Caco-2 (cell line): Measurements from ENCODE around the gene PLPP4. TPM values are rescaled to one million over a fixed set of nuclear protein-coding genes. Genes with fewer than 3 reads are reported as not detected.

Source experiments
- BruUV-seq: library from RNA; stranded (reverse); fragments of 400-500 nt; replicated peaks from 2 replicates; lab custom pipeline; 2021; lab: Mats Ljungman, UMichigan
- CTCF ChIA-PET: fragments of 300-600 bp; sonication (Branson Sonifier 250); formaldehyde crosslinking; loops from one replicate; lab custom pipeline; 2022; ENCODE audit warnings: antibody characterized with exemption; lab: Charles Lee
- POLR2A ChIA-PET: fragments of 300-600 bp; sonication (Branson Sonifier 250); formaldehyde crosslinking; loops from one replicate; lab custom pipeline; 2022; ENCODE audit warnings: antibody characterized with exemption; lab: Charles Lee
- DNase-seq, 2 experiments: peaks; one replicate each; pipeline versions ENCODE4 v3.0.0 to v3.0.0-alpha.2; 2020 to 2022
- H3K27me3 ChIP-seq: replicated peaks from 2 replicates; pipeline ENCODE4 v1.6.0; 2011; ENCODE audit warnings: low read length; ENCODE audit not compliant: control insufficient read depth, insufficient read depth
- H3K36me3 ChIP-seq: 2 replicates; pipeline ENCODE4 v1.5.1; 2011; ENCODE audit warnings: low read length; ENCODE audit not compliant: control insufficient read depth, insufficient read depth
- H3K4me1 ChIP-seq: fragments of 250-450 bp; sonication (Bioruptor Pico); 2 replicates; pipeline ENCODE4 v1.5.1; 2020; ENCODE audit warnings: mild to moderate bottlenecking
- H3K4me3 ChIP-seq: 2 replicates; pipeline ENCODE4 v1.5.1; 2011; ENCODE audit warnings: low read depth, mild to moderate bottlenecking, control low read depth, low read length
- H3K9me3 ChIP-seq: fragments of 250-450 bp; sonication (Bioruptor Pico); 2 replicates; pipeline ENCODE4 v1.5.1; 2020; ENCODE audit warnings: mild to moderate bottlenecking, moderate library complexity
- H3K27ac Mint-ChIP-seq: one replicate; pipeline ENCODE4 v1.8.0; 2022; ENCODE audit warnings: mixed read lengths; ENCODE audit not compliant: unreplicated experiment
- H3K27me3 Mint-ChIP-seq: one replicate; pipeline ENCODE4 v1.8.0; 2022; ENCODE audit warnings: mixed read lengths; ENCODE audit not compliant: insufficient read depth, unreplicated experiment
- H3K36me3 Mint-ChIP-seq: one replicate; pipeline ENCODE4 v1.8.0; 2022; ENCODE audit warnings: mild to moderate bottlenecking, mixed read lengths; ENCODE audit not compliant: insufficient read depth, unreplicated experiment
- H3K4me1 Mint-ChIP-seq: one replicate; pipeline ENCODE4 v1.8.0; 2022; ENCODE audit warnings: low read depth, mixed read lengths; ENCODE audit not compliant: unreplicated experiment
- H3K4me3 Mint-ChIP-seq: one replicate; pipeline ENCODE4 v1.8.0; 2022; ENCODE audit warnings: mild to moderate bottlenecking, moderate library complexity, mixed read lengths; ENCODE audit not compliant: unreplicated experiment
- H3K9me3 Mint-ChIP-seq: one replicate; pipeline ENCODE4 v1.8.0; 2022; ENCODE audit warnings: mixed read lengths; ENCODE audit not compliant: unreplicated experiment
- CTCF ChIP-seq, 2 experiments: fragments of 200-600 bp in 1 of 2; IDR thresholded peaks; 1 replicate in 1 of 2; 2 replicates in 1 of 2; pipeline versions ENCODE4 v1.5.1 to v1.8.0; 2011 to 2022; ENCODE audit warnings: antibody characterized with exemption in 1 of 2, control low read depth in 1 of 2, inconsistent platforms in 1 of 2, low read depth in 1 of 2, low read length in 1 of 2, mild to moderate bottlenecking in 1 of 2, moderate library complexity in 1 of 2; ENCODE audit not compliant: insufficient read depth in 1 of 2, severe bottlenecking in 1 of 2, unreplicated experiment in 1 of 2
- intact Hi-C: fragments of 100-400 bp; cut with micrococcal nuclease; formaldehyde crosslinking; loops from one replicate; pipeline ENCODE4 v1.10.0; 2022; ENCODE audit not compliant: unreplicated experiment
- total RNA-seq: library from RNA; stranded (reverse); gene quantifications from 2 replicates; pipeline ENCODE4 v1.2.3, GENCODE V29; 2022

PLPP4 gene
- total RNA-seq, 1 experiment from 2014 or later, result 0.61 TPM

DNA sequence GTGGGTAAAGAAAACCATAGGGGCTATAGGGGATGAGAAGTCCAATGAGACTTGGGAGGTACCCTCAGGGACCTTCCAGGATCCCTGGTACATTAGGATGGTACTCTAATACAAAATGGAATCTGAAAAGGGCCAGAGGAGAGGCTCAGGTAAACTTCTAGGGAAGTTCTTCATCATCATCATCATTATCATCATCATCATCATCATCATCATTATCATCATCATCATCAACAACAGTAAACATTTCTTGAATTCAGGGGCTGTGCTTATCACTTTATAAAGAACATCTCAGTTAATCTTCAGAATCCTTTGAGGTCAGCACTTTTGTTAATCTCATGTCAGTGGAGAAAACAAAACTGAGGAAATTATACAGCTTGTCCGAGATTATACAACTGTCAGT lies 50.1 kb downstream of the PLPP4 start:
- Histone ChIP-seq H3K4me3 (no peak overlapping the region), H3K27me3 (no peaks in the 10 kb centered on the region), H3K4me1 (no peaks in the 10 kb centered on the region), H3K9me3 (no peaks in the 10 kb centered on the region), H3K36me3 (no peaks in the 10 kb centered on the region)
- BruUV-seq, result no TSS peak
- Mint-ChIP-seq H3K4me1 (no peaks in the 10 kb centered on the region), H3K36me3 (no peaks in the 10 kb centered on the region), H3K4me3 (no peak overlapping the region), H3K27me3 (peaks cover 8% of the 10 kb centered on the region), H3K27ac (no peak overlapping the region), H3K9me3 (no peaks in the 10 kb centered on the region)
- POLR2A ChIA-PET, result no interaction called here
- CTCF ChIA-PET, result no interaction called here
- no peak for TF ChIP-seq CTCF (IDR thresholded peaks at IDR 0.05; ENCODE audit: insufficient read depth in 1 of 2, low read depth in 1 of 2, low read length in 1 of 2, severe bottlenecking in 1 of 2, unreplicated experiment in 1 of 2)
- intact Hi-C loops, result no loop called here
- DNase-seq, result no peak

GRCh38 chr10:120507651-120508050 lies 50.6 kb downstream of the PLPP4 start:
- Mint-ChIP-seq H3K36me3 (no peaks in the 10 kb centered on the region), H3K9me3 (no peaks in the 10 kb centered on the region), H3K27me3 (peaks cover 8% of the 10 kb centered on the region), H3K27ac (no peak overlapping the region), H3K4me1 (no peaks in the 10 kb centered on the region), H3K4me3 (no peak overlapping the region)
- H3K9me3 ChIP-seq, result no peaks in the 10 kb centered on the region
- H3K4me1 ChIP-seq, result no peaks in the 10 kb centered on the region
- H3K4me3 ChIP-seq, result no peak overlapping the region
- H3K36me3 ChIP-seq, result no peaks in the 10 kb centered on the region
- ChIA-PET CTCF (no interaction called here), POLR2A (no interaction called here)
- TF ChIP-seq CTCF (IDR thresholded peaks at IDR 0.05; ENCODE audit: insufficient read depth in 1 of 2, low read depth in 1 of 2, low read length in 1 of 2, severe bottlenecking in 1 of 2, unreplicated experiment in 1 of 2), result no peak
- intact Hi-C loops, result no loop called here
- no TSS peak for BruUV-seq
- no peaks in the 10 kb centered on the region for H3K27me3 ChIP-seq
- DNase-seq, result no peak

DNA sequence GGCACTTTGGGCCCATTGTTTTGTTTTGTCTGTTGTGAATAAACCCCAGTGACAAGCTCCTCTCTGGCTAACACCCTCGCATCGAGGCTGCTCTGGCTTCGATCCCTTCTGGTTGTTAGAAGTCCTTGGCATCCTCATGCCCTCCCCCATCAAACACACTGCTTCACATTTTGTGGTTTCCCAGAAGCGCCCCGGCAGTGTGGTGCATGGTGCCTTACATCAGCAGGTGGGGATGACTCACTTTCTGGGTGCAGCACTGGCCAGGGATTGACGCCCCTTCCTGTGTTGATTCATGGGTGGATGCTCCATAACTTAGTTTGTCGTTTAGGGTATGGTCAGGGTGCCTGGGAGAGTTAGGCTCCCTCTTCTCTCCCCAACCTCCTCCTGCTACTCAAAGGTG lies 51.4 kb downstream of the PLPP4 start:
- H3K36me3 Mint-ChIP-seq, result no peaks in the 10 kb centered on the region
- peaks cover 4% of the 10 kb centered on the region for H3K27me3 Mint-ChIP-seq
- Histone ChIP-seq H3K36me3 (no peaks in the 10 kb centered on the region), H3K4me1 (no peaks in the 10 kb centered on the region), H3K9me3 (no peaks in the 10 kb centered on the region), H3K27me3 (no peaks in the 10 kb centered on the region), H3K4me3 (no peak overlapping the region)
- no peak for TF ChIP-seq CTCF (IDR thresholded peaks at IDR 0.05; ENCODE audit: insufficient read depth in 1 of 2, low read depth in 1 of 2, low read length in 1 of 2, severe bottlenecking in 1 of 2, unreplicated experiment in 1 of 2)
- ChIA-PET CTCF (no interaction called here), POLR2A (no interaction called here)
- no TSS peak for BruUV-seq
- H3K9me3 Mint-ChIP-seq, result no peaks in the 10 kb centered on the region
- no peak for DNase-seq
- H3K4me3 Mint-ChIP-seq, result no peak overlapping the region
- no peaks in the 10 kb centered on the region for H3K4me1 Mint-ChIP-seq
- intact Hi-C loops, result no loop called here
- H3K27ac Mint-ChIP-seq, result no peak overlapping the region
